Uterus (tissue), 4 donors: ENCODE measurements around the gene PMM2. TPM values are rescaled to one million over a fixed set of nuclear protein-coding genes. Genes with fewer than 3 reads are reported as not detected.
A peak's percentile ranks its signal among the peaks of the same experiment; 100 is the strongest.
"Not testable (repeated sequence)": the region's sequence is repeated elsewhere in the genome, so short reads cannot be mapped to it uniquely, and the experiment has no call there.

ENCODE experiments used
- DNase-seq, 2 donors: peaks; one replicate each; pipeline ENCODE4 v3.0.0-alpha.2; 2019 to 2020
- H3K27ac ChIP-seq, 2 donors: fragments of 200-600 bp; sonication (generic); 1 replicate in 1 of 2; 2 replicates in 1 of 2; pipeline ENCODE4 v1.5.1; 2016 to 2018
- H3K27me3 ChIP-seq, 2 donors: fragments of 200-600 bp; sonication (generic); one replicate each; pipeline ENCODE4 v1.5.1; 2018 to 2019; ENCODE audit warnings: control low read depth in 1 of 2
- H3K36me3 ChIP-seq, 2 donors: fragments of 200-600 bp; sonication (generic); one replicate each; pipeline ENCODE4 v1.5.1; 2019; ENCODE audit warnings: control low read depth in 1 of 2
- H3K4me1 ChIP-seq, 2 donors: fragments of 200-600 bp; sonication (generic); one replicate each; pipeline ENCODE4 v1.5.1; 2018 to 2019; ENCODE audit warnings: control low read depth in 1 of 2
- H3K4me3 ChIP-seq, 2 donors: fragments of 200-600 bp; sonication (generic); 1 replicate in 1 of 2; 2 replicates in 1 of 2; pipeline ENCODE4 v1.5.1; 2018 to 2019; ENCODE audit warnings: mild to moderate bottlenecking in 1 of 2
- H3K9me3 ChIP-seq, 2 donors: fragments of 200-600 bp; sonication (generic); one replicate each; pipeline ENCODE4 v1.5.1; 2019; ENCODE audit warnings: control low read depth in 1 of 2
- CTCF ChIP-seq, 4 experiments: fragments of 200-600 bp in 2 of 4; fragments of 450-650 bp in 2 of 4; sonication (generic) in 2 of 4; IDR thresholded peaks; one replicate each; pipeline ENCODE4 v1.5.1; 2016 to 2019; ENCODE audit warnings: antibody characterized with exemption in 4 of 4, mild to moderate bottlenecking in 2 of 4, moderate library complexity in 1 of 4
- POLR2A ChIP-seq, 2 donors: fragments of 450-650 bp; IDR thresholded peaks; one replicate each; pipeline ENCODE4 v1.6.1; 2016; ENCODE audit warnings: antibody characterized with exemption in 2 of 2, mild to moderate bottlenecking in 1 of 2, moderate library complexity in 1 of 2
- intact Hi-C: fragments of 100-400 bp; cut with DNase I; formaldehyde crosslinking; loops from one replicate; pipeline ENCODE4 v1.15.1; 2023; ENCODE audit warnings: low total_unique reads
- total RNA-seq, 4 donors: library from RNA; depleted of rRNA in 3 of 4; stranded (reverse); fragments of >200 nt in 3 of 4; gene quantifications; one replicate each; pipeline versions ENCODE4 v1.1.0 to v1.2.4, GENCODE V29; 2014 to 2023
- donor health status: DM: yes; HTN: yes; CAD: no.

The PMM2 gene
- total RNA-seq, 4 donors from 2014 or later, result 19.0 to 41.6 (median 27.5) TPM

GRCh38 chr16:8842016-8842415 is 44.4 kb downstream of the PMM2 start:
- H3K27ac ChIP-seq, result peak overlapping the region; percentile 41 to 49
- H3K4me1 ChIP-seq, H3K4me3 ChIP-seq, DNase-seq, H3K36me3 ChIP-seq, H3K9me3 ChIP-seq, intact Hi-C loops, H3K27me3 ChIP-seq: not testable (repeated sequence)

GRCh38 chr16:8843296-8843695 is 45.7 kb downstream of the PMM2 start:
- H3K27me3 ChIP-seq, intact Hi-C loops, H3K4me1 ChIP-seq, H3K9me3 ChIP-seq, H3K4me3 ChIP-seq, H3K27ac ChIP-seq, H3K36me3 ChIP-seq: not testable (repeated sequence)
- DNase-seq, result peak in 1 of 2 donors; percentile 37

GRCh38 chr16:8845699-8846298 is 48.2 kb downstream of the PMM2 start:
- intact Hi-C loops, result no loop called here
- Histone ChIP-seq H3K27me3 (no peaks in the 10 kb centered on the region), H3K4me3 (no peak overlapping the region), H3K9me3 (no peaks in the 10 kb centered on the region), H3K4me1 (no peaks in the 10 kb centered on the region), H3K36me3 (no peaks in the 10 kb centered on the region), H3K27ac (no peak overlapping the region)
- TF ChIP-seq CTCF (IDR thresholded peaks at IDR 0.05), result no peak
- no peak for TF ChIP-seq POLR2A (IDR thresholded peaks at IDR 0.05)
- no peak for DNase-seq

- Histone ChIP-seq H3K4me3 (no peak overlapping the region), H3K36me3 (no peaks in the 10 kb centered on the region), H3K9me3 (no peaks in the 10 kb centered on the region), H3K27ac (no peak overlapping the region), H3K27me3 (no peaks in the 10 kb centered on the region), H3K4me1 (no peaks in the 10 kb centered on the region)
- intact Hi-C loops, result no loop called here
- TF ChIP-seq CTCF (IDR thresholded peaks at IDR 0.05), result no peak
- DNase-seq, result no peak
These were observed 48.8 kb downstream of the PMM2 start for GRCh38 chr16:8846401-8846932.

GRCh38 chr16:8847145-8847544 is 49.5 kb downstream of the PMM2 start:
- intact Hi-C loops, result no loop called here
- no peaks in the 10 kb centered on the region for H3K9me3 ChIP-seq
- no peak overlapping the region for H3K27ac ChIP-seq
- no peak overlapping the region for H3K4me3 ChIP-seq
- no peak for DNase-seq
- H3K36me3 ChIP-seq, result no peaks in the 10 kb centered on the region
- no peaks in the 10 kb centered on the region for H3K4me1 ChIP-seq
- no peaks in the 10 kb centered on the region for H3K27me3 ChIP-seq
- TF ChIP-seq POLR2A (IDR thresholded peaks at IDR 0.05), result no peak
- no peak for TF ChIP-seq CTCF (IDR thresholded peaks at IDR 0.05)

GRCh38 chr16:8847623-8848022 is 50.0 kb downstream of the PMM2 start:
- Histone ChIP-seq H3K4me1 (no peaks in the 10 kb centered on the region), H3K4me3 (no peak overlapping the region), H3K27me3 (no peaks in the 10 kb centered on the region), H3K9me3 (no peaks in the 10 kb centered on the region), H3K27ac (no peak overlapping the region), H3K36me3 (no peaks in the 10 kb centered on the region)
- no peak for DNase-seq
- no peak for TF ChIP-seq CTCF (IDR thresholded peaks at IDR 0.05)
- no peak for TF ChIP-seq POLR2A (IDR thresholded peaks at IDR 0.05)
- intact Hi-C loops, result no loop called here
